Measurements from ENCODE around the gene PNMT.
A peak's percentile ranks its signal among the peaks of the same experiment; 100 is the strongest.

DNA sequence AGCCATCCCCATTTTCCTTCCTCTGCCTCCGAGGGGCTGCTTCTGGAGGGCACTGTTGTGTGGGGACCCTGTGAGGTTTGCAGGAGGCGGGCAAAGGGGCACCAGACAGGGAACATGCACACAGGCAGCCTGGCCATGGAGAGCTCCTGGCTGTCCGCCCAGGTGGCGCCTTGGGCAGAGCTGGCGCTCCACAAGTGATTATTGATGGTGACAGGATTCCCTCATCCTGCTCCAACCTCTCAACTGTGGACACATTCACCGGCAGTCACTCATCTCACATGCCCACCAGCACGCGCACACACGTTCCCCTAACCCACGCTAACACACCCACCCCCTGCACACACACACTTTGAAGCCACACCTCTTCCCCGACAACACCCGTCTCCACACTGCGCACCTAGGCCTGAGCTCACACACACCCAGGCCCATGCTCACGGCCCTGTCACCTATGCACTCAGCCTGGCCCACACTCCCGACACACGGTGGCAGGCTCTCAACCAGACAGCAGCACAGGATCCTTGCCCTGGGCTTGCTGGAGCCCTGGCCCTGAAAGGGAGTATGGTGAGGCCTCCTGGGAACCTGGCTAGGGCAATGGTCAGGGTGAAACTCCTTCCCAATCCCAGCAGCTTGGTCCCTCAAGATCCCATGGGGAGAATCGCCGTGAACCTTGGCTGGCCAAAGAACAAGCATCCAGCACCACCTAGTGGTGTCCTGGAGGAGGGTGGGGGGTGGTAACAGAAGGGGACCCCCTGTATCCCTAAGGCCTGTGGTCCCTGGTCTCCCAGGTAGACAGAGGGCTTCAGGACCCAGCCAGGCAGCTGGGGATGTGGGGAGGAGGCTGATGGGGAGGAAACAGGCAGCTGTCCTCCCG is 3.6 kb downstream of the PNMT start:
- TF ChIP-seq, protein P1, sequence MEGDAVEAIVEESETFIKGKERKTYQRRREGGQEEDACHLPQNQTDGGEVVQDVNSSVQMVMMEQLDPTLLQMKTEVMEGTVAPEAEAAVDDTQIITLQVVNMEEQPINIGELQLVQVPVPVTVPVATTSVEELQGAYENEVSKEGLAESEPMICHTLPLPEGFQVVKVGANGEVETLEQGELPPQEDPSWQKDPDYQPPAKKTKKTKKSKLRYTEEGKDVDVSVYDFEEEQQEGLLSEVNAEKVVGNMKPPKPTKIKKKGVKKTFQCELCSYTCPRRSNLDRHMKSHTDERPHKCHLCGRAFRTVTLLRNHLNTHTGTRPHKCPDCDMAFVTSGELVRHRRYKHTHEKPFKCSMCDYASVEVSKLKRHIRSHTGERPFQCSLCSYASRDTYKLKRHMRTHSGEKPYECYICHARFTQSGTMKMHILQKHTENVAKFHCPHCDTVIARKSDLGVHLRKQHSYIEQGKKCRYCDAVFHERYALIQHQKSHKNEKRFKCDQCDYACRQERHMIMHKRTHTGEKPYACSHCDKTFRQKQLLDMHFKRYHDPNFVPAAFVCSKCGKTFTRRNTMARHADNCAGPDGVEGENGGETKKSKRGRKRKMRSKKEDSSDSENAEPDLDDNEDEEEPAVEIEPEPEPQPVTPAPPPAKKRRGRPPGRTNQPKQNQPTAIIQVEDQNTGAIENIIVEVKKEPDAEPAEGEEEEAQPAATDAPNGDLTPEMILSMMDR (IDR thresholded peaks at IDR 0.05; ENCODE audit: poor library complexity): peak; percentile 70
- TF ChIP-seq EZH2 (IDR thresholded peaks at IDR 0.05; ENCODE audit: borderline replicate concordance): no peak
- no peak for TF ChIP-seq EZH2phosphoT487 (IDR thresholded peaks at IDR 0.05; ENCODE audit: low read depth, severe bottlenecking, unreplicated experiment)

All from hepatocyte (in vitro differentiated cells).